ENCODE measurements around the gene TMEM169.

GRCh38 chr2:216149741-216150140 is 68.0 kb downstream of the TMEM169 start:
- TF ChIP-seq CTCF (IDR thresholded peaks at IDR 0.05) (no peak), ZFX (IDR thresholded peaks at IDR 0.05; ENCODE audit: borderline replicate concordance) (no peak)
